HL-60/S4 (cell line): Measurements from ENCODE around the gene TBC1D8B.

Experiments used
- in situ Hi-C: fragments of 300-500 bp; cut with MboI; formaldehyde crosslinking; loops from 2 replicates; pipeline ENCODE4 v1.14.3; 2022; ENCODE audit warnings: low sequenced_read_pairs

TBC1D8B gene

DNA sequence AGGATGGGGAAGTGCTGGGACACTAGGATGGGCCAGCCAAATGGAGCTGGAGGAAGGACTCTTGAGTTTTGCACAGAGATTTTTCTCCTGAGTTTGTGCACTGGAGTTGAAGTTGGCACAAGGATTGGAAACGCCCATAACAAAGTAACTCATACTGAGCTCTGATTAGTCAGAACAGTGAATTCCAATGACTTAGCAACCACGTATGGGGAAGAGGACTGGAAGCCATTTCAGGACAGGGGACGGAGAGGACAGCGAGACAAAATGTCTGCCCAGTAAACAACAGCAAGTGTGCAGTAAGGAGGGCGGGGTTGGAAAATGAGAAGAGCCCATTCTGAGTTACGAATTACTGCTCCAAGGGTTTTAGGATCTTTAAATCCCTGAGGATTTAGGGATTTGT is 94.8 kb downstream of the TBC1D8B start:
- in situ Hi-C loops: loop anchor here (25.0 kb wide), 1 partner anchor 990 kb away; no protein-coding TSS in a partner anchor

- in situ Hi-C loops: loop anchor here (25.0 kb wide), 1 partner anchor 989 kb away; no protein-coding TSS in a partner anchor
Measured at GRCh38 chrX:106898462-106898861, 96.0 kb downstream of the TBC1D8B start.

DNA sequence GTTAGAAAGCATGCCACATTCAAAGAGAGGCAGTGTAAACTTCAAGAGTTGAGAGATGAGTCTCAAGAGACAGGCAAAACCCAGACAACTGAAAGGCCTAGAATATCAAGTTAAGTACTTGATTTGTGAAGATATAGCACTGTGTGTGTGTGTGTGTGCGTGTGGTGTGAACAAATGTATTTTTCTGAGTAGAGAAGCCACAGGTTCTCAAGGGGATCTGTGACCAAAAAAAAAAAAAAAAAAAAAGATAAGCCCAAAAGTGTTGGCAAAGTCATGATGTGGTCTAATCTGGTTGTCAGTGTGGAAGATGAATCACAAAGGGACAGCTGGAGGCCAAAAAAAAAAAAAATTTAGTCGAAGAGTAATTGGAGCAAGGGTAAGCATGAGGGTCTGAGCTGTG is 96.8 kb downstream of the TBC1D8B start:
- in situ Hi-C loops: loop anchor here (25.0 kb wide), 1 partner anchor 988 kb away; no protein-coding TSS in a partner anchor

GRCh38 chrX:106899841-106900240 is 97.4 kb downstream of the TBC1D8B start:
- in situ Hi-C loops: loop anchor here (25.0 kb wide), 1 partner anchor 987 kb away; no protein-coding TSS in a partner anchor

GRCh38 chrX:106901341-106901740 is 98.9 kb downstream of the TBC1D8B start:
- in situ Hi-C loops: no loop called here

GRCh38 chrX:106901781-106902219 is 99.3 kb downstream of the TBC1D8B start:
- in situ Hi-C loops: no loop called here

GRCh38 chrX:106902684-106903083 is 100.2 kb downstream of the TBC1D8B start:
- in situ Hi-C loops: no loop called here

DNA sequence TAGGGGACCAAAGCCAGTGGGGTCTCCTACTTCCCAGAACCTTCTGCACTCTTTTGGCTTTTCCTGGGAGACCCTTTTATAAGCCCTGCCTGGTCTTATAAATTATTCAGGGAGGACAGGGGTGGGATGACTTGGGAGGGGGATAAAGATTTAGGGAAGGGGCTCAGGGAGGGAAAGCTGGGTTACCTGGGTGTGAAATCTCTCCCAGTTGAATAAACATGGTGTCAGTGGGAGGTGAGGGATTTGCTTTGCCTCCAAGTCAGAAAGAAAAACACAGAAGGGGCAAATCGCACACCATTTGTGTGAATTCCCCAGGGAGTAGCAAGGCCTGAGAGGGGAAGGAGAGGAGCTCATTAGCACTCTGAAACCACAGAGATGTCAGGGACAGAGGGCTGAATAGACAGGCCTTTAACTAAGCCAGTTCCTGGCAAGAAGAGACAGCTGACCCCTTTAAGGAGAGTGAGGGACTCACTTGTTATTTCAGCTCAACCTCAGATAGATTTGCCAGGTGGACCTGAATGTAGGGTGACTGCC is 100.9 kb downstream of the TBC1D8B start, which contains the start of gene RIPPLY1:
RIPPLY1 (minus strand) TSS at position 51 of the 534 bp plus-strand sequence. CDS start 54 bp downstream, outside the sequence.
- in situ Hi-C loops: no loop called here

DNA sequence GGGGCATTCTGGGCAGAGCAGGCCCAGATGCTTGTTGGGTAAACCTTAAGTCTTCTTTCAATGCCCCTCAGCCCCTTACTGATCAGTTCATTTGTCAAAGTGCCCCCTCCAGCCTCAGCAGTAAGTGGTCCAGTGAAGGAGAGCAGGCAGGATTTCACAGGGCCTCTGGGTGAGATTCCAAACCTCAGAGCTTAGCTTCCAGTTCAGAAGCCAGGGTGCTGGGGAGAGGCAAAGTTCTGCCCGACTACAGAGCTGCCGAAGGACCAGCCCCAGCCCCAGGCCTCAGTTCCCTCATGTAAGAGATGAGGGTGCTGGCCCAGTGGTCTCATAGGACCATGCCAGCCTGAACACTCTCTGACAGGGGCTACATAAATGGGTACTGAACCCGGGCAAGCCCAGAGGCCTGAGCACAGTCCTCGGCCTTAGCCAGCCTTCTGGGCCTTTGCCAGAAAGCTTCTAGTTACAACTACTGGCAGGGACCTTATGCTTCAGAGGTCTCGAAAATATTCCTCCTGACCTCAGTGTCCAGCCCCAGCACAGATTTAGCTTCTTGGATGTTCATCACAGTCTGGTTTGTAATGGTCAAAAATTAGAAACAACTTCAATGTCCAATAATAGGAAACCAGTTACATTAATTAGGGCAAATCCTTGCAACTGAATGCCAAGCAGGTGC is 101.5 kb downstream of the TBC1D8B start:
- in situ Hi-C loops: no loop called here

DNA sequence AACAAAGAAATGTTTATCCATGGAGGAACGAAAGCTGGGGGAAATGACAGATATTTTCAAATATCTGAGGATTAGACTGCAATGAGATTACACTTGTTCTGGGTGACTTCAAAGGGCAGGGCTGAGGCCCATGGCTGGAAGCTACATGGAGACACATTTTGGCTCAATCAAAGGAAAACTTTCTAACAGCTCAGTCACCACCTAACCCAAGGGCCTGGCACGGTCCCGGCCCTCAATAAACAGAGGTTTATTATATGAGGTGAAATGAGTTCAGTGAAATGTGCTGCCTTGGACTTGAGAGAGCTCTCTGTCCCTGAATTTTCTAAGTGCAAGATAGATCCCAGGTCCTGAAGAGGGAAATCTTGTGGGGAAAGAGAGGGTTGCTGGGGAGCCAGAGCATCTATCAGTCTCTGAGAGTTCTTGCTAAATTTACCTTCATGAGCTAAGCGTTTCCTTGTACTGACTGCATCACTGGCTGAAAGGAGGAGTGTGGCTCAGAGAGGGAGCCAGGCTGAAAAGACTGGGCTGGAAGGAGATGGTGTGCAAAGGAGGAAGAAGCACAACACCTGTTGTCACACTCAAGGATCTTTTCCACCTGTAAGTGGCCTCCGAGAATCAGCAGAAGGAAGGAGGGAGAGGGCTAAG is 102.7 kb downstream of the TBC1D8B start:
- in situ Hi-C loops: no loop called here

DNA sequence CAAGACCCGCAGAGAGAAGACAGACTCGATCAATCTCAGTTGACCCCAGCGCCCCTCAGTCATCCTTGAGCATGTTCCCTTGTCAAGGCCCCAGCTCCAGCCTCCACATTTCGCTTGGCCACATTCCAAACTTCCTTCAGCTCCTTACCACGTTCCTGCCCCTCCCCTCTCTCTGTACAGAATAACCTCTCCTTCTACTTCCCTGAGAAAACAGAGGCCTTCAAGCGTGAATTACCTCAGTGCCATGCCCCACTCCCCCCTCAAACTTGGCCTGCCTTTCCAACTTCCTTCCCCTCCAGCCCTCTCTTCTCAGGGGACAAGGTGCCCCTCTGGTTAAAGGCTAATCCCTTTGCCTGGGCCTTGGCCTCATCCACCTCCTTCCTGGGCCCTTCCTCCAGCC is 103.9 kb downstream of the TBC1D8B start:
- in situ Hi-C loops: no loop called here

- in situ Hi-C loops: no loop called here
Measured at GRCh38 chrX:106912864-106913263, 110.4 kb downstream of the TBC1D8B start.

GRCh38 chrX:106917830-106918500 is 115.5 kb downstream of the TBC1D8B start:
- in situ Hi-C loops: no loop called here

GRCh38 chrX:106919932-106920452 is 117.5 kb downstream of the TBC1D8B start, which contains the start of gene CLDN2:
Gene CLDN2 (plus strand): TSS chrX:106920402. CDS start chrX:106928229, 7,827 bp downstream.
- in situ Hi-C loops: no loop called here

DNA sequence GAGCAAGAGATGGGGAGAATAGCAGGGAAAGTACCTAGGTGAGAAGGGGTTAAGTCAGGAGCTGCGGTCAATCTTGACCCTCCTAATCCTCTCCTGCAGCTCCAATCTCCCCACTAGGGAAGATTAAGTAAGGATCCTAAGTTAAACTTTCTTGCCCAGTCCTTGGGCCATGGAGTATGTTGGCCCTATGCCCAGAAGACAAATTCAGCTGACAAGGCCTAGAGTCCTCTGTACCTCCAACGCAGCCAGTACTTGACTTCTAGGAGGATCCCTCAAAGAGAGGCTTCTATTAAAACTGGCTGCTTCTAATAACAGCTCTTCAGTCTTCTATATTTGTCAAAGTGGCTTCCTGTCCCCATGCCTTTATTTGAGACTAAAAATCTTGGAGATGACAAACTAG is 119.2 kb downstream of the TBC1D8B start:
- in situ Hi-C loops: no loop called here
